K562 (cell line): ENCODE data around the gene ZNF548. TPM values are rescaled to one million over a fixed set of nuclear protein-coding genes. Genes with fewer than 3 reads are reported as not detected.
A peak's percentile ranks its signal among the peaks of the same experiment; 100 is the strongest.

Experiments used
- ATAC-seq: fragments of 200-7000 bp; cut with Tn5 transposase; 3 replicates; pipeline ENCODE4 v1.9.1; 2020; ENCODE audit warnings: moderate library complexity
- BruUV-seq: library from RNA; stranded (reverse); fragments of 400-500 nt; replicated peaks from 2 replicates; lab custom pipeline; 2021; lab: Mats Ljungman, UMichigan
- CTCF ChIA-PET: fragments of 300-600 bp; formaldehyde crosslinking; extraction: SDS; loops from one replicate; lab custom pipeline; 2021; ENCODE audit warnings: low intra/inter-chr PET ratio; lab: Yijun Ruan, JAX
- POLR2A ChIA-PET: fragments of 300-600, 350-650 bp; sonication (Branson Sonifier 250); formaldehyde crosslinking; extraction: SDS; loops from one replicate; lab custom pipeline; 2021; ENCODE audit warnings: antibody characterized with exemption, inconsistent platforms; lab: Yijun Ruan, JAX
- DNase-seq, 4 experiments: peaks; one replicate each; pipeline versions ENCODE4 v3.0.0 to v3.0.0-alpha.2; 2011 to 2018; ENCODE audit warnings: low spot score in 3 of 4, mixed read lengths in 3 of 4; ENCODE audit errors: extremely low read depth in 1 of 4
- FAIRE-seq: peaks from 2 replicates; lab custom pipeline; 2011; peaks lifted over from hg19 to GRCh38; lab: Jason Lieb, UNC
- H2AFZ ChIP-seq: 2 replicates; pipeline ENCODE4 v1.6.0; 2011; ENCODE audit warnings: low read depth, low read length, control low read depth, inconsistent platforms
- H3K27ac ChIP-seq: fragments of 200-600 bp; 3 replicates; pipeline ENCODE4 v1.8.0; 2011; ENCODE audit warnings: low read depth, mild to moderate bottlenecking, control low read depth, inconsistent platforms, low read length, moderate library complexity, mixed read lengths; ENCODE audit errors: extremely low read depth
- H3K27me3 ChIP-seq, 2 experiments: fragments of 300-600 bp in 1 of 2; 2 replicates in 1 of 2; 3 replicates in 1 of 2; pipeline versions ENCODE4 v1.6.0 to v1.8.0; 2011; ENCODE audit warnings: inconsistent platforms in 2 of 2, low read length in 2 of 2, mild to moderate bottlenecking in 1 of 2, mixed read lengths in 1 of 2, moderate library complexity in 1 of 2; ENCODE audit not compliant: control insufficient read depth in 2 of 2, insufficient read depth in 2 of 2
- H3K36me3 ChIP-seq: fragments of 300-600 bp; 3 replicates; pipeline ENCODE4 v1.8.0; 2011; ENCODE audit warnings: mild to moderate bottlenecking, low read length, inconsistent platforms; ENCODE audit not compliant: control insufficient read depth, insufficient read depth
- H3K4me1 ChIP-seq, 2 experiments: fragments of 200-600 bp in 1 of 2; replicated peaks in 1 of 2; 2 replicates in 1 of 2; 3 replicates in 1 of 2; pipeline versions ENCODE4 v1.5.1 to v1.8.0; 2011; ENCODE audit warnings: inconsistent platforms in 2 of 2, low read length in 2 of 2, mild to moderate bottlenecking in 1 of 2, mixed read lengths in 1 of 2, moderate library complexity in 1 of 2; ENCODE audit not compliant: control insufficient read depth in 2 of 2, insufficient read depth in 2 of 2
- H3K4me2 ChIP-seq: 2 replicates; pipeline ENCODE4 v1.6.1; 2011; ENCODE audit warnings: low read length, control low read depth, inconsistent platforms, mixed read lengths; ENCODE audit not compliant: insufficient read depth
- H3K4me3 ChIP-seq: fragments of 200-600 bp; sonication (generic), shearing (Covaris generic); 2 replicates; pipeline ENCODE4 v1.5.1; 2016; ENCODE audit warnings: control low read depth, inconsistent platforms
- H3K79me2 ChIP-seq: fragments of 200-600 bp; 3 replicates; pipeline ENCODE4 v1.8.0; 2011; ENCODE audit warnings: low read length, inconsistent platforms; ENCODE audit not compliant: control insufficient read depth, insufficient read depth
- H3K9ac ChIP-seq, 2 experiments: 2 replicates each; pipeline versions ENCODE4 v1.6.0 to v1.6.1; 2011; ENCODE audit warnings: low read depth in 2 of 2, low read length in 2 of 2, control low read depth in 1 of 2, inconsistent platforms in 1 of 2, mild to moderate bottlenecking in 1 of 2, mixed read lengths in 1 of 2; ENCODE audit not compliant: insufficient read depth in 1 of 2
- H3K9me1 ChIP-seq: one replicate; pipeline ENCODE4 v1.6.0; 2011; ENCODE audit warnings: inconsistent platforms, mild to moderate bottlenecking, low read length, moderate library complexity; ENCODE audit not compliant: control insufficient read depth, insufficient read depth
- H3K9me3 ChIP-seq: replicated peaks from 2 replicates; pipeline ENCODE4 v1.5.1; 2011; ENCODE audit warnings: low read depth, low read length, inconsistent platforms; ENCODE audit not compliant: control insufficient read depth, insufficient read depth
- H4K20me1 ChIP-seq: replicated peaks from 2 replicates; pipeline ENCODE4 v1.6.1; 2011; ENCODE audit warnings: low read length, inconsistent platforms, mixed read lengths; ENCODE audit not compliant: control insufficient read depth, insufficient read depth
- CREB3L1 ChIP-seq: fragments of 450-650 bp; IDR thresholded peaks from 2 replicates; pipeline ENCODE4 v1.6.1; 2014; ENCODE audit warnings: low read depth, mild to moderate bottlenecking, moderate library complexity, borderline replicate concordance
- EP400 ChIP-seq: fragments of 450-650 bp; IDR thresholded peaks from 2 replicates; pipeline ENCODE4 v1.6.1; 2017; ENCODE audit warnings: antibody characterized with exemption, mild to moderate bottlenecking, moderate library complexity
- FOS ChIP-seq: IDR thresholded peaks from 3 replicates; pipeline ENCODE4 v1.6.1; 2011; ENCODE audit not compliant: insufficient read length; ENCODE audit errors: extremely low read depth
- HEY1 ChIP-seq: fragments of 250-450 bp; sonication (Bioruptor Pico); IDR thresholded peaks from 2 replicates; pipeline ENCODE4 v1.5.0; 2020; ENCODE audit warnings: mild to moderate bottlenecking, moderate library complexity, borderline replicate concordance
- NRF1 ChIP-seq, 2 experiments: fragments of 450-650 bp; IDR thresholded peaks in 1 of 2; conservative IDR thresholded peaks in 1 of 2; 2 replicates each; pipeline ENCODE4 v1.6.1; 2014; ENCODE audit warnings: mild to moderate bottlenecking in 2 of 2
- OTX1 ChIP-seq: fragments of 450-650 bp; formaldehyde crosslinking; IDR thresholded peaks from 2 replicates; pipeline ENCODE4 v1.4.0; 2022; ENCODE audit warnings: mild to moderate bottlenecking
- PYGO2 ChIP-seq: fragments of 450-650 bp; IDR thresholded peaks from 2 replicates; pipeline ENCODE4 v1.6.1; 2016; ENCODE audit warnings: mild to moderate bottlenecking, missing genetic modification characterization, moderate library complexity, missing compliant biosample characterization
- SREBF1 ChIP-seq: fragments of 150-350 bp; IDR thresholded peaks from 2 replicates; pipeline ENCODE4 v1.6.1; 2014; ENCODE audit warnings: antibody characterized with exemption, low read depth, low read length, borderline replicate concordance
- ZBTB12 ChIP-seq: fragments of 250-450 bp; sonication (Bioruptor Pico); IDR thresholded peaks from 2 replicates; pipeline ENCODE4 v1.4.0; 2020
- ZNF143 ChIP-seq: sonication (generic); formaldehyde crosslinking; IDR thresholded peaks from 2 replicates; pipeline ENCODE4 v1.9.0; 2022; ENCODE audit warnings: mild to moderate bottlenecking, missing genetic modification reagents
- WGBS: fragments of 100-300 bp; shearing (Covaris generic); methylation state at CpG from one replicate; pipeline ENCODE4 v1.1.6; 2016; ENCODE audit warnings: low coverage, mixed read lengths; ENCODE audit not compliant: insufficient coverage; ENCODE audit errors: missing lambda C conversion rate; 5-methylcytosine and 5-hydroxymethylcytosine counted together
- in situ Hi-C: fragments of 300-500 bp; cut with MboI; formaldehyde crosslinking; loops from 4 replicates; pipeline ENCODE4 v1.15.0; 2018; ENCODE audit warnings: inconsistent platforms, mixed read lengths
- intact Hi-C: fragments of 100-400 bp; cut with micrococcal nuclease; formaldehyde crosslinking; loops from 2 replicates; pipeline ENCODE4 v1.14.2; 2022
- polyA plus RNA-seq, 8 experiments: library from polyadenylated mRNA; depleted of rRNA in 4 of 8; stranded (reverse) in 5 of 8; unstranded in 3 of 8; fragments of >200 nt; fragmentation: Nextera tagmentation in 2 of 8; fragmentation: Illumina TruSeq in 1 of 8; extraction: Ambion mirVana in 2 of 8; extraction: Trizol in 1 of 8; gene quantifications; 2 replicates each; pipeline versions ENCODE4 v1.2.1 to v1.2.3, GENCODE V29; 2011 to 2014; ENCODE audit warnings: inconsistent platforms in 1 of 8, missing spikeins in 1 of 8
- total RNA-seq, 7 experiments: library from RNA; depleted of rRNA in 6 of 7; stranded (reverse); fragments of >200 nt in 6 of 7; fragmentation: Illumina TruSeq in 2 of 7; extraction: Trizol in 2 of 7; gene quantifications; 2 replicates each; pipeline versions ENCODE4 v1.2.1 to v1.2.3, GENCODE V29; 2011 to 2021; ENCODE audit warnings: low replicate concordance in 1 of 7

Gene ZNF548
- total and polyA plus RNA-seq, 9 of the 15 experiments (the other 6 are each of a cell fraction or from before 2014, with no cell fraction given), result 1.5 to 8.7 (median 4.5) TPM

- ChIA-PET POLR2A (interaction anchor here (0.6 to 1.3 kb wide), 5 partner anchors 8 to 630 kb away, joined by 3 to 5 read pairs (median 3); partner anchors contain the start of gene ZNF548), CTCF (no interaction called here)
- under 1% methylated on average over 58 of the region's 61 CpGs for WGBS
- Histone ChIP-seq H2AFZ (peak within 1 kb of the TSS; percentile 95), H3K27ac (peak within 1 kb of the TSS; percentile 65), H3K4me2 (peak within 1 kb of the TSS; percentile 88), H4K20me1 (0 out of 2 replicates have a peak, but pooled peaks cover 8% of the 10 kb centered on the region), H3K9me3 (peaks cover 2% of the 10 kb centered on the region), H3K9ac (peak within 1 kb of the TSS; percentile 72 to 91), H3K4me1 (peaks cover 5 to 9% of the 10 kb centered on the region in 2 experiments; a peak in 3 of 5 replicates), H3K36me3 (peaks cover 17% of the 10 kb centered on the region; the same call in 2 of the 3 replicates), H3K9me1 (no peaks in the 10 kb centered on the region), H3K4me3 (peak within 1 kb of the TSS; percentile 78), H3K27me3 (no peaks in the 10 kb centered on the region), H3K79me2 (peaks cover 47% of the 10 kb centered on the region)
- intact Hi-C loops, result loop anchor here (1.0 kb wide), 1 partner anchor 155 kb away; the partner anchor contains the start of gene ZNF460
- DNase-seq (peak; percentile 94 to 99 (median 95)), ATAC-seq (peak; percentile 97), FAIRE-seq (peak; percentile 96)
- in situ Hi-C loops, result no loop called here
- TSS peak; percentile 70 for BruUV-seq
- TF ChIP-seq FOS, result peak; percentile 46
- TF ChIP-seq CREB3L1, result peak; percentile 91
- TF ChIP-seq OTX1 (CRISPR knock-in tag), result no peak
- TF ChIP-seq ZBTB12 (CRISPR knock-in tag), result peak; percentile 33; the same call in 1 of the 2 replicates
- TF ChIP-seq HEY1, result no peak
- no peak for TF ChIP-seq PYGO2
- 0 out of 2 replicates have a peak, but pooled peaks have one; percentile 15 for TF ChIP-seq SREBF1
- peak; percentile 50 to 68 for TF ChIP-seq NRF1 (conservative IDR thresholded peaks at IDR 0.05 in 1 of 2, IDR thresholded peaks at IDR 0.05 in 1 of 2)
- TF ChIP-seq ZNF143 (CRISPR knock-in tag), result peak; percentile 96
- TF ChIP-seq EP400, result peak; percentile 90
These were observed 45.7 kb downstream of the ZNF548 start, which contains the start of gene ZNF749 for GRCh38 chr19:57435062-57435978. Gene ZNF749, plus strand, starts transcription at chr19:57435325. Its CDS starts 254 bp downstream, at chr19:57435579.
